ENCODE measurements around the gene POLR2C. TPM values are rescaled to one million over a fixed set of nuclear protein-coding genes. Genes with fewer than 3 reads are reported as not detected.

Gene POLR2C
- total and polyA plus RNA-seq, 10 of the 15 experiments (the other 5 are each of a cell fraction or from before 2014, with no cell fraction given), result 26.9 to 93.0 (median 57.8) TPM

- Histone ChIP-seq H3K36me3 (ENCODE audit: control insufficient read depth in 2 of 2, insufficient read depth in 2 of 2, low read length in 1 of 2) (peaks cover 17 to 31% of the 10 kb centered on the region in 2 experiments), H2AFZ (ENCODE audit: control insufficient read depth, low read depth, low read length) (no peak overlapping the region), H3K9me3 (replicated peaks; ENCODE audit: control insufficient read depth, insufficient read depth, low read length) (no peaks in the 10 kb centered on the region), H3K4me1 (ENCODE audit: control insufficient read depth, insufficient read depth, low read length) (no peaks in the 10 kb centered on the region), H4K20me1 (ENCODE audit: control insufficient read depth, insufficient read depth) (no peaks in the 10 kb centered on the region), H3K27ac (ENCODE audit: control insufficient read depth, insufficient read depth) (no peak overlapping the region), H3K4me2 (ENCODE audit: control insufficient read depth, insufficient read depth) (no peak overlapping the region), H3K79me2 (ENCODE audit: control insufficient read depth, insufficient read depth, low read length) (no peaks in the 10 kb centered on the region), H3K27me3 (replicated peaks in 1 of 2; ENCODE audit: control insufficient read depth in 2 of 2, insufficient read depth in 2 of 2, low read length in 1 of 2) (no peaks in the 10 kb centered on the region), H3K9ac (ENCODE audit: control insufficient read depth, insufficient read depth, low read length) (no peak overlapping the region), H3K4me3 (no peak overlapping the region)
- WGBS (ENCODE audit: insufficient coverage, insufficient replicate concordance, low lambda C conversion rate, missing lambda C conversion rate), result 90% methylated on average over 5 of the region's 5 CpGs
- intact Hi-C loops (cut with micrococcal nuclease; ENCODE audit: unreplicated experiment), result no loop called here
- DNase-seq (ENCODE audit: low read depth, low spot score) (no peak), FAIRE-seq (no peak), ATAC-seq (no peak)
- RAD21 ChIA-PET (ENCODE audit: unreplicated experiment), result no interaction called here
- SMC1A ChIA-PET (ENCODE audit: uncharacterized antibody, unreplicated experiment), result interaction anchor here (0.7 to 1.1 kb wide), 2 partner anchors 12 to 130 kb away, joined by 4 read pairs; no protein-coding TSS in a partner anchor
- CTCF ChIA-PET, result interaction anchor here (1.4 to 2.7 kb wide), 3 partner anchors 12 to 89 kb away, joined by 3 to 10 read pairs (median 7); no protein-coding TSS in a partner anchor
- TF ChIP-seq DPF2 (IDR thresholded peaks at IDR 0.05) (no peak), E2F8 (IDR thresholded peaks at IDR 0.05; ENCODE audit: low read depth, partially characterized antibody) (no peak), RFX5 (IDR thresholded peaks at IDR 0.05; ENCODE audit: low read depth, low read length) (no peak), ELK1 (IDR thresholded peaks at IDR 0.05; ENCODE audit: low read depth, low read length) (no peak), TBL1XR1 (IDR thresholded peaks at IDR 0.05; ENCODE audit: low read depth, low read length) (no peak), GATAD2B (conservative IDR thresholded peaks at IDR 0.05; ENCODE audit: low read depth) (no peak), MYC (IDR thresholded peaks at IDR 0.05; ENCODE audit: insufficient read depth, insufficient read length, insufficient replicate concordance, low read length, severe bottlenecking) (no peak)
- POLR2A ChIA-PET, result no interaction called here
- BruUV-seq (replicated peaks), result no TSS peak
- in situ Hi-C loops (cut with MboI), result no loop called here
Observed at GRCh38 chr16:57430955-57431354, 31.5 kb upstream of the POLR2C start.
